Thoracic aorta (tissue), 2 donors: ENCODE results near the gene TLL1. TPM values are rescaled to one million over a fixed set of nuclear protein-coding genes. Genes with fewer than 3 reads are reported as not detected.

ENCODE experiments used
- ATAC-seq: fragments of 150-250 bp; one replicate; pipeline ENCODE4 v1.8.0; 2017; ENCODE audit warnings: low read depth; ENCODE audit not compliant: insufficient number of reproducible peaks, low FRiP score
- DNase-seq: peaks from one replicate; pipeline ENCODE4 v3.0.0-alpha.2; 2020; ENCODE audit warnings: low spot score
- H3K27ac ChIP-seq, 2 donors: fragments of 200-600 bp; sonication (generic); 1 replicate in 1 of 2; 2 replicates in 1 of 2; pipeline ENCODE4 v1.5.1; 2016; ENCODE audit warnings: mild to moderate bottlenecking in 2 of 2, moderate library complexity in 2 of 2
- H3K27me3 ChIP-seq: fragments of 200-600 bp; sonication (generic); replicated peaks from 2 replicates; pipeline ENCODE4 v1.6.0; 2016; ENCODE audit warnings: mild to moderate bottlenecking; ENCODE audit not compliant: insufficient read depth
- H3K36me3 ChIP-seq: fragments of 200-600 bp; sonication (generic); one replicate; pipeline ENCODE4 v1.5.1; 2016
- H3K4me1 ChIP-seq, 2 donors: fragments of 200-600 bp; sonication (generic); 1 replicate in 1 of 2; 2 replicates in 1 of 2; pipeline versions ENCODE4 v1.5.1 to v1.6.0; 2016; ENCODE audit warnings: low read depth in 2 of 2, mild to moderate bottlenecking in 1 of 2; ENCODE audit not compliant: control insufficient read depth in 1 of 2
- H3K4me3 ChIP-seq: fragments of 200-600 bp; sonication (generic); 2 replicates; pipeline ENCODE4 v1.5.1; 2016; ENCODE audit warnings: mild to moderate bottlenecking
- H3K9me3 ChIP-seq: fragments of 200-600 bp; sonication (generic); 2 replicates; pipeline ENCODE4 v1.5.1; 2016
- total RNA-seq, 2 donors: library from RNA; depleted of rRNA; stranded (reverse); fragments of >200 nt; gene quantifications; one replicate each; pipeline versions ENCODE4 v1.1.0 to v1.2.3, GENCODE V29; 2016
- TF ChIP-seq, protein P1 (sequence below): fragments of 200-600 bp; sonication (generic); IDR thresholded peaks from one replicate; pipeline ENCODE4 v1.5.1; 2019; ENCODE audit warnings: antibody characterized with exemption

The TLL1 gene
- total RNA-seq, 2 donors from 2014 or later = 3.7 to 10.6 TPM

- TF ChIP-seq, protein P1, sequence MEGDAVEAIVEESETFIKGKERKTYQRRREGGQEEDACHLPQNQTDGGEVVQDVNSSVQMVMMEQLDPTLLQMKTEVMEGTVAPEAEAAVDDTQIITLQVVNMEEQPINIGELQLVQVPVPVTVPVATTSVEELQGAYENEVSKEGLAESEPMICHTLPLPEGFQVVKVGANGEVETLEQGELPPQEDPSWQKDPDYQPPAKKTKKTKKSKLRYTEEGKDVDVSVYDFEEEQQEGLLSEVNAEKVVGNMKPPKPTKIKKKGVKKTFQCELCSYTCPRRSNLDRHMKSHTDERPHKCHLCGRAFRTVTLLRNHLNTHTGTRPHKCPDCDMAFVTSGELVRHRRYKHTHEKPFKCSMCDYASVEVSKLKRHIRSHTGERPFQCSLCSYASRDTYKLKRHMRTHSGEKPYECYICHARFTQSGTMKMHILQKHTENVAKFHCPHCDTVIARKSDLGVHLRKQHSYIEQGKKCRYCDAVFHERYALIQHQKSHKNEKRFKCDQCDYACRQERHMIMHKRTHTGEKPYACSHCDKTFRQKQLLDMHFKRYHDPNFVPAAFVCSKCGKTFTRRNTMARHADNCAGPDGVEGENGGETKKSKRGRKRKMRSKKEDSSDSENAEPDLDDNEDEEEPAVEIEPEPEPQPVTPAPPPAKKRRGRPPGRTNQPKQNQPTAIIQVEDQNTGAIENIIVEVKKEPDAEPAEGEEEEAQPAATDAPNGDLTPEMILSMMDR = no peak
- Histone ChIP-seq H3K4me1 (no peaks in the 10 kb centered on the region), H3K4me3 (no peak overlapping the region)
Measured at GRCh38 chr4:165855191-165855590, 17.8 kb upstream of the TLL1 start.

GRCh38 chr4:165861363-165861762 lies 11.7 kb upstream of the TLL1 start:
- TF ChIP-seq, protein P1 = no peak
- no peaks in the 10 kb centered on the region for H3K9me3 ChIP-seq
- H3K4me3 ChIP-seq = no peak overlapping the region
- H3K27ac ChIP-seq = no peak overlapping the region
- ATAC-seq = no peak
- no peaks in the 10 kb centered on the region for H3K27me3 ChIP-seq
- H3K4me1 ChIP-seq = no peaks in the 10 kb centered on the region
- no peaks in the 10 kb centered on the region for H3K36me3 ChIP-seq
- no peak for DNase-seq

More at GRCh38 chr4:165855191-165855590, 17.8 kb upstream of the TLL1 start:
- Histone ChIP-seq H3K9me3 (no peaks in the 10 kb centered on the region), H3K36me3 (no peaks in the 10 kb centered on the region), H3K27me3 (no peaks in the 10 kb centered on the region), H3K27ac (no peak overlapping the region)
- DNase-seq = no peak
- ATAC-seq = no peak

DNA sequence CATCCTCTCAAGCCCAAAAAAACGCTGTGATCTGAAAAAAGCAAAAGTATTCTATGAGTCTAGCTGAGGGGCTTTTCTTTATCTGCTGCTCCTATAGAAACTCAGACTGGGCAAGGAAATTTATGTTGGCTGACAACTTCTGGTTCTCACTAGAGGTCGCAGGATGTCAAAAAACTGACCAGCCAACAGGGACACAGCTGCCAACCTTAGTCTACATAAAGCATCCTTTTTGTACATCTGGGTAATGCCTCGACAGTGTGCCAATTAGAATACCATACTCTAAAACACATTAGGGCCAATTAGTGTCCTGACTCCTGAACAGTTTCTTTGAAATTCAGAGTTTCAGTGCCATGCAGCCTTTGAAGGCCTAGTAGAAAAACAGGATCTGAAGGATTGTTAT lies 8.8 kb upstream of the TLL1 start:
- ATAC-seq = no peak
- H3K4me3 ChIP-seq = no peak overlapping the region
- no peaks in the 10 kb centered on the region for H3K4me1 ChIP-seq
- TF ChIP-seq, protein P1 = no peak
- H3K27ac ChIP-seq = no peak overlapping the region
- H3K27me3 ChIP-seq = no peaks in the 10 kb centered on the region
- DNase-seq = no peak
- no peaks in the 10 kb centered on the region for H3K36me3 ChIP-seq
- H3K9me3 ChIP-seq = no peaks in the 10 kb centered on the region

DNA sequence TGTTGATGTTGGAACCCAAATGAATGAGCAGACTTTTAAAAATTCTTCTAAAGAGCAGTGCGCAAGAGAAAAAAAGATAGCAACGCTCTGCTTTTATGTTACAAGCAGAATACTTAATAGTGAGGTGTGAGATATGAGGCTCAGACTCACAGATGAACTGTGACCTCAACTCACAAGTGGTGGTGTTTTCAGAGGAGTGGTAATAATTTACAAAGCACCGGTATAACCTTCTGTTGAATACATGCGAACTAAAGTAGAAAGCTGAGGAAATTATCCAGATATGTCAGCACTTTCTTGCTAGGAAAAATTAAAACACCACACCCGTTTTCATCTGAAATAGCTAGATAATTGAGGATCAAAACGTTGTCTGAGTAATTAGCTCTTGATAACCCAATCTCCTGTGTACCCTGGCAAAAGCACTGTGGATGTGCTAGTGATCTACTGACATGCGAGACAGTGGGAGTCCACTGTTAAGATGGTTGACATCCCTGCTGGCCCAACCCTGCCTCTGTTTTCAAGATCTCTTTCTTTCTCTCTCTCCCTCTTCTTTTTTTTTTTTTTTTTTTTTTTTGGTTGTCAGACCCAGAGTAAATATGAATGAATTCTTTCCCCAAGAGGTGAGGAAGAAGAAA lies 6.9 kb upstream of the TLL1 start:
- Histone ChIP-seq H3K27me3 (no peaks in the 10 kb centered on the region), H3K4me3 (no peak overlapping the region), H3K9me3 (no peaks in the 10 kb centered on the region), H3K4me1 (no peaks in the 10 kb centered on the region), H3K36me3 (no peaks in the 10 kb centered on the region), H3K27ac (no peak overlapping the region)
- TF ChIP-seq, protein P1 = no peak
- DNase-seq = no peak
- no peak for ATAC-seq

DNA sequence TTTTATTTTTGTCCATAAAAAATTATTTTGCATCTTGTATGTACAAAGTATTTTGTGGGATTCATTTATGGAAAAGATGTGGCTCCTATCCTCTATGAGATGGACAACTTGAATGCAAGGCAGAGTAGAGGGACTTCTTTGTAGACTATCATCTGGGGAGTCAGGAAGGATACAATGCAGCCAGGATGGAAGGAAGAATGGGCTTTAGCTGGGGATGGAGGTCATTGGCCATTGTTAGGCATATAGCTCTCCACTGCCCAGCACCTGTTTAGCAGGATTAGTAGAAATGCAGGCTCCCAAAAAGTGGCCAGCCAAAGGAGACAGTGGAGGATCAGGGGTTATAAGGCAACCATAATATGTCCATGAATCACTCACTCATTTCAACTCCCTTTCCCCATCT lies 5.1 kb upstream of the TLL1 start:
- no peak for DNase-seq
- no peak overlapping the region for H3K4me3 ChIP-seq
- H3K27ac ChIP-seq = no peak overlapping the region
- TF ChIP-seq, protein P1 = no peak
- no peak for ATAC-seq
- peaks cover 0 to 6% of the 10 kb centered on the region in 2 donors for H3K4me1 ChIP-seq
- no peaks in the 10 kb centered on the region for H3K36me3 ChIP-seq
- H3K27me3 ChIP-seq = no peaks in the 10 kb centered on the region
- no peaks in the 10 kb centered on the region for H3K9me3 ChIP-seq
